ENCODE results near the gene DARS1.
"Not testable (repeated sequence)": the region's sequence is repeated elsewhere in the genome, so short reads cannot be mapped to it uniquely, and the experiment has no call there.

DARS1 gene

DNA sequence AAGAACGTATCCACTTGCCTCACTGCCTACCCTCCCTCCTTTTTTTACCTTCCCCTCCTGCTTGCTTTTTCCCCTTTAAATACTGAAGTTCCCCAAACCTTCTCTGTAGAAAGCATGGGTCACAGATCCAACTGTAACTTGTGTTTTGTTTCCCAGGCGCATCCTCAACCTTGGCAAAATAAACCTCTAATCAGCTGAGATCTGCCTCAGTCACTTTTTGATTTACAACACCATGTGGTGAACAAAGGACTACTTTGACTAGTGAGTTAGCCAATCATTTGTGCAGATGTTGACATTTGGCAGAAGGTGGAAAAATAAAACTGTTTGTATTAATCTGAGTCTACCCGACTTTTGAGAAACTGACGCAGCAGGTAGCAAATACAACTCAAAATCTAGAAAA is 85.9 kb downstream of the DARS1 start:
- Mint-ChIP-seq H3K9me3 (no peaks in the 10 kb centered on the region), H3K4me3 (no peak overlapping the region), H3K27me3 (ENCODE audit: low read depth) (no peaks in the 10 kb centered on the region), H3K4me1 (no peaks in the 10 kb centered on the region), H3K36me3 (ENCODE audit: low read depth) (peaks cover 41% of the 10 kb centered on the region), H3K27ac (no peak overlapping the region)
- TF ChIP-seq, protein P1, sequence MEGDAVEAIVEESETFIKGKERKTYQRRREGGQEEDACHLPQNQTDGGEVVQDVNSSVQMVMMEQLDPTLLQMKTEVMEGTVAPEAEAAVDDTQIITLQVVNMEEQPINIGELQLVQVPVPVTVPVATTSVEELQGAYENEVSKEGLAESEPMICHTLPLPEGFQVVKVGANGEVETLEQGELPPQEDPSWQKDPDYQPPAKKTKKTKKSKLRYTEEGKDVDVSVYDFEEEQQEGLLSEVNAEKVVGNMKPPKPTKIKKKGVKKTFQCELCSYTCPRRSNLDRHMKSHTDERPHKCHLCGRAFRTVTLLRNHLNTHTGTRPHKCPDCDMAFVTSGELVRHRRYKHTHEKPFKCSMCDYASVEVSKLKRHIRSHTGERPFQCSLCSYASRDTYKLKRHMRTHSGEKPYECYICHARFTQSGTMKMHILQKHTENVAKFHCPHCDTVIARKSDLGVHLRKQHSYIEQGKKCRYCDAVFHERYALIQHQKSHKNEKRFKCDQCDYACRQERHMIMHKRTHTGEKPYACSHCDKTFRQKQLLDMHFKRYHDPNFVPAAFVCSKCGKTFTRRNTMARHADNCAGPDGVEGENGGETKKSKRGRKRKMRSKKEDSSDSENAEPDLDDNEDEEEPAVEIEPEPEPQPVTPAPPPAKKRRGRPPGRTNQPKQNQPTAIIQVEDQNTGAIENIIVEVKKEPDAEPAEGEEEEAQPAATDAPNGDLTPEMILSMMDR (IDR thresholded peaks at IDR 0.05; ENCODE audit: unreplicated experiment in 3 of 3) = no peak

DNA sequence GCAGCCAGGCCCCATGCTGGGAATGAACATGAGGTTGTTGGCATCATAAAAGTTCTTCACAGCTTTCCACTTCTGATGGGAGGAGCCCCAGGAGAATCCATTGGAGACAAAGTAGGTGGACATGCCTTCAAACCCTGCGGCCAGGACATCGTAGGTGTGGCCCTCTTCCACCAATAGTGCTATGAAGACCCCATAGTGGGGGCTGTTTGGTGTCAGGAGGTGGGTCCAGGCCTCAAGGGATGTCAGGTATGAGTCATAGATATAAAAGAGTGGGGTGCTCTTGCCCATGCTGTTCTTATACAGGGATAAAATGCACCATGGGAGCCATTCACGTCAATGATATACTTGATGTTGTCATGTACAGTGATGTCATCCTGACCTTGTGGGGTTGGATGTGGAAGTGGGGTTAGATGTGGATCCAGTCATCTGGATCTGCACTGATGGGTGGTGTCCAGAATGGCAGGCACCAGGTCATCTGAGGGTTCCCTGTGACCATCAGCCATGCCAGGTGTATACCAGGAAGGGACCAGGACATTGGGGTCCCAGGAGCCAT is 87.1 kb downstream of the DARS1 start:
- TF ChIP-seq, protein P1 (IDR thresholded peaks at IDR 0.05; ENCODE audit: unreplicated experiment in 3 of 3) = no peak
- no peaks in the 10 kb centered on the region for H3K4me1 Mint-ChIP-seq
- H3K4me3 Mint-ChIP-seq = no peak overlapping the region
- H3K27ac Mint-ChIP-seq = no peak overlapping the region
- no peaks in the 10 kb centered on the region for H3K9me3 Mint-ChIP-seq
- no peaks in the 10 kb centered on the region for H3K27me3 Mint-ChIP-seq (ENCODE audit: low read depth)
- H3K36me3 Mint-ChIP-seq (ENCODE audit: low read depth) = peaks cover 31% of the 10 kb centered on the region

DNA sequence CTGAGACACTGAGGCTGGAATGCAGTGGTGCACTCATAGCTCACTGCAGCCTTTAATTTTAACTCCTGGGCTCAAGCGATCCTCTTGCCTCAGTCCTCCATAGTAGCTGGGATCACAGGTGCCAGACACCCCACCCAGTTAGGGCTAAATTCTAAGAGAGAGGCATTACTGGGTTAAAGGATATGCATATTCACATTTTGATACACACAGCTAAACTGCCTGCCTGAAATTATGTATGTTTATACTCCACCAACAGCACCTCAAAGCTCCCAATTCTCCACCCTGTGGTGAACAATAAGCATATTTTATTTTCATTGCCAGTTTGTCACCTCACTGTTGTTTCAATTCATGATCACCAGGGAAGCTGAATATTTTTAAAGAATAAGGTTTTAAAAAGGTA is 90.5 kb downstream of the DARS1 start:
- Mint-ChIP-seq H3K36me3 (ENCODE audit: low read depth) (peaks cover 15% of the 10 kb centered on the region), H3K4me3 (no peak overlapping the region), H3K27me3 (ENCODE audit: low read depth) (no peaks in the 10 kb centered on the region), H3K9me3 (no peaks in the 10 kb centered on the region), H3K4me1 (no peaks in the 10 kb centered on the region), H3K27ac (no peak overlapping the region)
- TF ChIP-seq, protein P1 (IDR thresholded peaks at IDR 0.05; ENCODE audit: unreplicated experiment in 3 of 3) = no peak

- H3K27me3 Mint-ChIP-seq (ENCODE audit: low read depth) = peaks cover 3% of the 10 kb centered on the region
- peaks cover 2% of the 10 kb centered on the region for H3K9me3 Mint-ChIP-seq
- H3K36me3 Mint-ChIP-seq (ENCODE audit: low read depth) = peaks cover 4% of the 10 kb centered on the region
- H3K27ac Mint-ChIP-seq = no peak overlapping the region
- H3K4me3 Mint-ChIP-seq = no peak overlapping the region
- TF ChIP-seq, protein P1 (IDR thresholded peaks at IDR 0.05; ENCODE audit: unreplicated experiment in 3 of 3) = no peak
- H3K4me1 Mint-ChIP-seq = no peaks in the 10 kb centered on the region
Measured at GRCh38 chr2:135893374-135893794, 92.0 kb downstream of the DARS1 start.

GRCh38 chr2:135890835-135891234 is 94.6 kb downstream of the DARS1 start:
- Mint-ChIP-seq H3K36me3 (ENCODE audit: low read depth) (no peaks in the 10 kb centered on the region), H3K9me3 (peaks cover 5% of the 10 kb centered on the region), H3K4me1 (no peaks in the 10 kb centered on the region), H3K27ac (no peak overlapping the region), H3K4me3 (no peak overlapping the region), H3K27me3 (ENCODE audit: low read depth) (peaks cover 3% of the 10 kb centered on the region)
- TF ChIP-seq, protein P1 (IDR thresholded peaks at IDR 0.05; ENCODE audit: unreplicated experiment in 3 of 3) = no peak

- no peak overlapping the region for H3K27ac Mint-ChIP-seq
- peaks cover 7% of the 10 kb centered on the region for H3K27me3 Mint-ChIP-seq (ENCODE audit: low read depth)
- TF ChIP-seq, protein P1 (IDR thresholded peaks at IDR 0.05; ENCODE audit: unreplicated experiment in 3 of 3) = no peak
- no peaks in the 10 kb centered on the region for H3K4me1 Mint-ChIP-seq
- H3K9me3 Mint-ChIP-seq = peaks cover 5% of the 10 kb centered on the region
- H3K36me3 Mint-ChIP-seq (ENCODE audit: low read depth) = no peaks in the 10 kb centered on the region
- no peak overlapping the region for H3K4me3 Mint-ChIP-seq
Measured at GRCh38 chr2:135890149-135890548, 95.3 kb downstream of the DARS1 start.

- H3K36me3 Mint-ChIP-seq (ENCODE audit: low read depth); H3K4me1 Mint-ChIP-seq; H3K9me3 Mint-ChIP-seq; H3K27ac Mint-ChIP-seq; H3K4me3 Mint-ChIP-seq: not testable (repeated sequence)
- peaks cover 10% of the 10 kb centered on the region for H3K27me3 Mint-ChIP-seq (ENCODE audit: low read depth)
Measured at GRCh38 chr2:135888587-135888986, 96.8 kb downstream of the DARS1 start.

All from nephron (organoid).